ENCODE measurements around the gene EYA3. TPM values are rescaled to one million over a fixed set of nuclear protein-coding genes. Genes with fewer than 3 reads are reported as not detected.

Gene EYA3
- total and polyA plus RNA-seq, 10 of the 15 experiments (the other 5 are each of a cell fraction or from before 2014, with no cell fraction given), result 13.0 to 46.6 (median 23.4) TPM

DNA sequence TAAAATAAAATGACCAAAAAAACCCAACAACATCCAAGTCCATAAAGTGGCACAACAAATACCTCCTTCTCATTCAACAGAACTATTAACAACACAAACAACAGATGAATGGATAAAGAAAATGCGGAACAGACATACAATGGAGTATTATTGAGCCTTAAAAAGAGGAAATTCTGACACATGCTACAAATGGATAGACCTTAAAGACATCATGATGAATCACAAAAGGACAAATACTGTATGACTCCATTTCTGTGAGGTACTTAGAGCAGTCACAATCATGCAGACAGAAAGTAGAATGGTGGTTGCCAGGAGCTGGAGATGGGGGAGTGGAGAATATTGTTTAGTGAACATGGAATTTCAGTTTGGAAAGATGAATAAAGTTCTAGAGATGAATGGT lies 42.6 kb downstream of the EYA3 start (continued):
- TF ChIP-seq MXI1 (IDR thresholded peaks at IDR 0.05; ENCODE audit: low read depth, low read length) (no peak), HDAC6 (IDR thresholded peaks at IDR 0.05; ENCODE audit: unreplicated experiment) (no peak)
- TF ChIP-seq, protein P1, sequence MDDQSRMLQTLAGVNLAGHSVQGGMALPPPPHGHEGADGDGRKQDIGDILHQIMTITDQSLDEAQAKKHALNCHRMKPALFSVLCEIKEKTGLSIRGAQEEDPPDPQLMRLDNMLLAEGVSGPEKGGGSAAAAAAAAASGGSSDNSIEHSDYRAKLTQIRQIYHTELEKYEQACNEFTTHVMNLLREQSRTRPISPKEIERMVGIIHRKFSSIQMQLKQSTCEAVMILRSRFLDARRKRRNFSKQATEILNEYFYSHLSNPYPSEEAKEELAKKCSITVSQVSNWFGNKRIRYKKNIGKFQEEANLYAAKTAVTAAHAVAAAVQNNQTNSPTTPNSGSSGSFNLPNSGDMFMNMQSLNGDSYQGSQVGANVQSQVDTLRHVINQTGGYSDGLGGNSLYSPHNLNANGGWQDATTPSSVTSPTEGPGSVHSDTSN (IDR thresholded peaks at IDR 0.05; ENCODE audit: insufficient replicate concordance, low read depth, low read length), result no peak

DNA sequence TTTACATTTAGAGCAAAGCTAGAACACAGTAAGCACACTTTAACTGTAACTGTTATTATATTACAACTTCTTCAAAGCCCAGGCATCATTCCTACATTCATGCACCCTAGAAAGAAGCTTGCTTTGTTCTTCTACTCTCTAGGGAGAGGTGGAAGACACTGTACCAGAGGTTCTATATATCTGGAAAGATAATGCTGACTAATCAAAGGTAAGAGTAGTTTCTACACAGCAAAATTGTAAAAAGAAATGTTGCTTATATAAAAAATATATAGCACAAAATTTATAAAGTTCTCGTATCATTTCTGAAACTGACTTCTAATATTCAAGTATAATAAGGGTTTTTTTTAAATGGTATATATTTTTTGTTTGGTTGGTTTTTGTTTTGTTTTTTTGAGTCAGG lies 44.0 kb downstream of the EYA3 start:
- H3K4me2 ChIP-seq (ENCODE audit: control insufficient read depth, insufficient read depth), result no peak overlapping the region
- POLR2A ChIA-PET, result interaction anchor here (0.6 kb wide), 1 partner anchor 261 kb away, joined by 4 read pairs; no protein-coding TSS in a partner anchor
- no peaks in the 10 kb centered on the region for H3K4me1 ChIP-seq (ENCODE audit: control insufficient read depth, insufficient read depth, low read length)
- no peak overlapping the region for H3K4me3 ChIP-seq
- H3K27me3 ChIP-seq (replicated peaks in 1 of 2; ENCODE audit: control insufficient read depth in 2 of 2, insufficient read depth in 2 of 2, low read length in 1 of 2), result no peaks in the 10 kb centered on the region
- H3K79me2 ChIP-seq (ENCODE audit: control insufficient read depth, insufficient read depth, low read length), result no peaks in the 10 kb centered on the region
- intact Hi-C loops (cut with micrococcal nuclease; ENCODE audit: unreplicated experiment) (no loop called here), in situ Hi-C loops (cut with MboI) (no loop called here)
- no peak overlapping the region for H3K9ac ChIP-seq (ENCODE audit: control insufficient read depth, insufficient read depth, low read length)
- no peak overlapping the region for H2AFZ ChIP-seq (ENCODE audit: control insufficient read depth, low read depth, low read length)
- RAD21 ChIA-PET (ENCODE audit: unreplicated experiment), result no interaction called here
- SMC1A ChIA-PET (ENCODE audit: uncharacterized antibody, unreplicated experiment), result no interaction called here
- no peak overlapping the region for H3K27ac ChIP-seq (ENCODE audit: control insufficient read depth, insufficient read depth)
- WGBS (ENCODE audit: insufficient coverage, insufficient replicate concordance, low lambda C conversion rate, missing lambda C conversion rate), result 92% methylated on average over 1 of the region's 1 CpG
- ATAC-seq (no peak), FAIRE-seq (no peak), DNase-seq (ENCODE audit: low read depth, low spot score) (no peak)
- CTCF ChIA-PET, result interaction anchor here (1.3 to 1.5 kb wide), 2 partner anchors 23 to 164 kb away, joined by 3 to 5 read pairs; no protein-coding TSS in a partner anchor
- no peak for TF ChIP-seq STAT1 (conservative IDR thresholded peaks at IDR 0.05)
- no peak for TF ChIP-seq CEBPB (IDR thresholded peaks at IDR 0.05; ENCODE audit: borderline replicate concordance in 1 of 2, low read depth in 2 of 2, low read length in 2 of 2)
- no peak for TF ChIP-seq FOXK2 (IDR thresholded peaks at IDR 0.05)
- TF ChIP-seq EZH2 (IDR thresholded peaks at IDR 0.05; ENCODE audit: borderline replicate concordance, control insufficient read depth, low read depth, low read length), result no peak
- TF ChIP-seq MYC (IDR thresholded peaks at IDR 0.05; ENCODE audit: insufficient read depth, insufficient read length, insufficient replicate concordance, low read length, severe bottlenecking), result no peak
- H4K20me1 ChIP-seq (ENCODE audit: control insufficient read depth, insufficient read depth), result no peaks in the 10 kb centered on the region
- peaks cover 0 to 11% of the 10 kb centered on the region in 2 experiments; a peak in 3 of 4 replicates for H3K36me3 ChIP-seq (ENCODE audit: control insufficient read depth in 2 of 2, insufficient read depth in 2 of 2, low read length in 1 of 2)
- BruUV-seq (replicated peaks), result no TSS peak
- H3K9me3 ChIP-seq (replicated peaks; ENCODE audit: control insufficient read depth, insufficient read depth, low read length), result no peaks in the 10 kb centered on the region
